A204.1 (cell line): ENCODE data around the gene SYNGR2.
"Not testable (repeated sequence)": the region's sequence is repeated elsewhere in the genome, so short reads cannot be mapped to it uniquely, and the experiment has no call there.

Experiments used
- FAIRE-seq: peaks from 2 replicates; lab custom pipeline; 2012; peaks lifted over from hg19 to GRCh38; lab: Jason Lieb, UNC

Gene SYNGR2

DNA sequence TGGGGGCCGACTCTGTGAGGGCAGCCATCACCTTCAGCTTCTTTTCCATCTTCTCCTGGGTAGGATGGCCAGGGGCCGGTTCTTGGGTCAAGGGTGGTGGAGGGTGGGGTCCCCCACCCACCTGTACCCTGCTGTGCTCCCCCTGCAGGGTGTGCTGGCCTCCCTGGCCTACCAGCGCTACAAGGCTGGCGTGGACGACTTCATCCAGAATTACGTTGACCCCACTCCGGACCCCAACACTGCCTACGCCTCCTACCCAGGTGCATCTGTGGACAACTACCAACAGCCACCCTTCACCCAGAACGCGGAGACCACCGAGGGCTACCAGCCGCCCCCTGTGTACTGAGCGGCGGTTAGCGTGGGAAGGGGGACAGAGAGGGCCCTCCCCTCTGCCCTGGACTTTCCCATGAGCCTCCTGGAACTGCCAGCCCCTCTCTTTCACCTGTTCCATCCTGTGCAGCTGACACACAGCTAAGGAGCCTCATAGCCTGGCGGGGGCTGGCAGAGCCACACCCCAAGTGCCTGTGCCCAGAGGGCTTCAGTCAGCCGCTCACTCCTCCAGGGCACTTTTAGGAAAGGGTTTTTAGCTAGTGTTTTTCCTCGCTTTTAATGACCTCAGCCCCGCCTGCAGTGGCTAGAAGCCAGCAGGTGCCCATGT is 3.3 kb downstream of the SYNGR2 start:
- not testable (repeated sequence) for FAIRE-seq

DNA sequence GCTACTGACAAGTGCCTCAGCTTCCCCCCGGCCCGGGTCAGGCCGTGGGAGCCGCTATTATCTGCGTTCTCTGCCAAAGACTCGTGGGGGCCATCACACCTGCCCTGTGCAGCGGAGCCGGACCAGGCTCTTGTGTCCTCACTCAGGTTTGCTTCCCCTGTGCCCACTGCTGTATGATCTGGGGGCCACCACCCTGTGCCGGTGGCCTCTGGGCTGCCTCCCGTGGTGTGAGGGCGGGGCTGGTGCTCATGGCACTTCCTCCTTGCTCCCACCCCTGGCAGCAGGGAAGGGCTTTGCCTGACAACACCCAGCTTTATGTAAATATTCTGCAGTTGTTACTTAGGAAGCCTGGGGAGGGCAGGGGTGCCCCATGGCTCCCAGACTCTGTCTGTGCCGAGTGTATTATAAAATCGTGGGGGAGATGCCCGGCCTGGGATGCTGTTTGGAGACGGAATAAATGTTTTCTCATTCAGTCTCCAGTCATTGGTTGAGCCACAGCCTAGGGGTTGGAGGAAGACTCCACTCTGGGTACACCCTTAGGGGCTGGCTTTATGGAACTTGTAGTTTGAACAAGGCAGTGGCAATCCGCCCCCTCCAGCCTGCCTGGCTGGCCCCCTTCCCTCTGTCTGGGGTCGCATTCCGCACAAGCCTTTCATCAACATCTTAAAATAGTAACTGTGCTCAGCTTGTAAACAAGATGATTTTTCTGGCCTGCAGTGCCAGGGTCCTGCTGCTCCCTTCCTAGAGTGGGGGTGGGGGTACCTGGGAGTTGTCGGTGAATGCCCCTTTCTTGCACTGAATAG is 4.1 kb downstream of the SYNGR2 start:
- FAIRE-seq, result no peak

DNA sequence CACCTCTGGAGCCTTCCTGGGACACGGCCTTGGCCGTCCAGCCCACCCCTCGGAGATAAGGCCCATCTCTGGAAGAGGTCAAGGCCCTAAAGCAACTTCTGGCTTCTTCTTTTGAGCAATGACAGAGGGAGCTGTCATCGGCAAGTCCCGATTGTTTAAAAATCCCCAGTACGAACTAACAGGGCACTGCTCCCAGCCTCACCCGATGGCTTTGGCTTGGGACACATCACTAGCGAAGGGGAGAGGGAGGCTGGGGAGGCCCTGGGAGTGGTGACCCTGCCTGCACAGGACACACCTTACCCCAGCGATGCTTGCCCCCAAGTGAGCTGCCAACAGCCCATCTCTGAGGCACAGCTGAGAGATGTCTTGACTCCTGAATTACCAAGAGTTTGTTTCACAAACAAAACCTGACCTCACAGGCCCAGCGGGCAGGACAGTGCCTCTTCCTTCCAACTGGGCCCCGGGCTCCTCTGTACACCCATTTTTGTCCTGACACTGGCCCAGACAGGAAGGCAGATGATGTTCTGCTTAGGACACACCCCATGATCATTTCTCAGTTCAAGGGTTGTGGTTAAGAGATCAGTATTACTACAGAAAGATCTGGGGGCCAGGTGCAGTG is 4.8 kb downstream of the SYNGR2 start:
- FAIRE-seq, result no peak

DNA sequence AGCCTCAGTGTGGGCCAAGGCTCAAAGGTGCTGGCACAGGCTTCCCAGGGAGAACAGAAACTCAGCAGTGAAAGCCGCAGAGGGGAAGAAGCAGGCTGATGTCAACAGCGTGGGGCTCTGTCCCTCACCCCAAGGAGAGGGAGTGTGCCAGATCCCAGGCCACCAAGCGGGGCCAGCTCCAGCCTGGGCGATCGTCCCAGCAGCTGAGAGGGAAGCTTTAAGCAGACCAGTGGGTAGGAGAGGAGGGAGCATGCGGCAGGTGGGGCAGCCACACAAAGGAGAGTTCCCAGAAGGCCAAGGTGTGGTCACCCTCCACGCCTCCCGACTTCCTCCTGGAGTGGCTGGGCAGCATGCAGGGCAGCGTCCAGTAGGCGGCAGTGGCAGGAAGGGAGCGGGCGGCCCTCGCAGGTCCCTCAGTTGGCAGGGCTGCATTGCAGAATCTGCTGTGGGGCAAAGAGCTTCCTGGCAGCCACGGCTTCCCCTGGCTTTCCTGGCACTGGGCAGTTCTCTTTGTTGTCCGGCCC is 6.0 kb downstream of the SYNGR2 start:
- no peak for FAIRE-seq

DNA sequence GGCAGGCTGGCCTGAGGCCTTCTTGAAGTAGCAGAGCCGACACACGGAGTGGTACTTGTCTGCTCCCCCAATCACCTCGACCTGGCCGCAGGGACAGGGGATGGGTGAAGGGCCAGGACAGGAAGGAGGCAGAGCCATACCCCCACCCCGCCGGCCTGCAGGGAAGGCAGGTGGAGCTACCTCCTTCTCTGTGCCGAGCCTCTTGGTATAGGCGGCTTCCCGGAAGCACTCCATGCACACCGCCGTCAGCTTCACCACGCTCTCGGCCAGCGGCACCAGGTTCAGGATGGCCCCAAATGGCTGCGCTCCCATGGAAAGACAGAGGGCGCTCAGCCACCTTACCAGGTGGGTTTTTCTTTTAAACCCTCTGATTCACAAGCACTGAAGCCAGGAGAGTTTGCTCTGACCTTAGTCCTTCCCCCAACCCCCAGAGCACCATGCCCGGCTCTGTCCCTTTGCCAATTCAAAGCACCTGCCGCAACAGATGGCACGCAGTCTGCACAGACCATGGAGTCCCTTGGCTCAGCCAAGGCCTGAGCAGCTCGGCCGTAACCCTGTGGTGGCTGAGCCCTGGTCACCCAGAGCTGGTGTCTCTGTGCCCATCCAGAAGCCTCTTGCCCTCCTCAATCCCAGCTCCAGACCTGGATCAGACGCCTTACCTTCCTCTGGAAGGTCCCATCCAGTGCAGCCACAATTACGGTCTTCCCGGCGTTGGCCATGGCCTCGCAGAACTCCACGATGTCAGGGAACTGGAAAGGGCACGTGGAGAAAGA is 6.7 kb downstream of the SYNGR2 start:
- no peak for FAIRE-seq

DNA sequence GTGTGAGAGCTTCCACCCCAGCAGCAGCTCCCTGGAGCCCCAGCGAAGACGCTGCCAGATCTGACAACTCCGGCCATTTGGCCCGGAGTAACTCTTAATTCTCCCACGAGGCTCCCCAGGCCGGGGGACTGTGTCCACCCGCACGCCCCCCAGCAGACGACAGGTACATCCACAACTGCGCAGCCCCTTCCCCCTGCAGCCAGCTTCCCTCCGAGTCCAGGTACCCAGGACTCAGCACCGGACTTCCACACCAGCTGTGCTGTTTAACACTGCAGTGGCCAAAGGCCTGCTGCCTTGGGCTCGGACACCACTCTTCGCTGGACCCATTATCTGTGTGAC is 7.2 kb downstream of the SYNGR2 start:
- FAIRE-seq, result no peak

DNA sequence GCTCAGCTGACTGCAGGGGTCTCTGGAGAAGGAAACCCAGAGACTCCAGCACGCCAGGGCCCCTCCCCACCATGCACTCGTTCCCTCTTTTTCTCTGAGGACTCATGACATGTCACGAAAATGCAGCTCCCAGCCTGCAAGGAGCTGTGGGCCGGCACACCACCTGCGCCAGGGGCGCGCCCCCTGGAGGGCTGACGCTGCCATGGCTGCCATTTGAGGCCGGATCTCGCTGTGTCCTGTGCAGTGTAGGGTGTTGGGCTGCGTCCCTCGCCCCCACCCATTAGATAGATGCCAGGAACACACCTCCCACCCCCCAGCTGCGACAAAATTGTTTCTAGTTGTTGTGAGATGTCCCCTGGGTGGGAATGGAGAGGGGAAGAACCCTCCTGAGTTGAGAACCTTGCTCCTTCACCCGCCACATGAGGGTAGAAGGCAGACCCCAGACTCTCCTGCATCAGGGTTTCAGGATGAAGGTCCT is 8.2 kb downstream of the SYNGR2 start:
- FAIRE-seq, result no peak

DNA sequence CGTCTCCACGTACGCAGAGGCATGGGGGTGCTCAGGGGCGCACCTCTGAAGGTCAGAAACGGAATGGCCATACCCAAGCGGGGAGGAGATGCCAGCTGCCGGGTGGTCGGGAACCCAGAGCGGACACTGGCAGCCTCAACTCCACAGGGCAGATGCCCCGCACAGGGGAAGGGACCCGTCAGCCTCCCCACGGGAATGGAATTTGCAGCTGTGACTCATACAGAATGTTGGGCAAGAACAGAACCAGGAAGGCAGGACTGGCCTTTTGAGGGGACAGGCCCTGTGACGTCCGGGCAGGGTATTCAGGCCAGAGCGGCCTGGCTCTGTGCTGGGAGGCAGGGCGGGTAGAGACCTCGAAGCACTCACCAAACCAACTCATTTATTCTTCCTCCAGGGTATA is 11.0 kb downstream of the SYNGR2 start:
- no peak for FAIRE-seq

DNA sequence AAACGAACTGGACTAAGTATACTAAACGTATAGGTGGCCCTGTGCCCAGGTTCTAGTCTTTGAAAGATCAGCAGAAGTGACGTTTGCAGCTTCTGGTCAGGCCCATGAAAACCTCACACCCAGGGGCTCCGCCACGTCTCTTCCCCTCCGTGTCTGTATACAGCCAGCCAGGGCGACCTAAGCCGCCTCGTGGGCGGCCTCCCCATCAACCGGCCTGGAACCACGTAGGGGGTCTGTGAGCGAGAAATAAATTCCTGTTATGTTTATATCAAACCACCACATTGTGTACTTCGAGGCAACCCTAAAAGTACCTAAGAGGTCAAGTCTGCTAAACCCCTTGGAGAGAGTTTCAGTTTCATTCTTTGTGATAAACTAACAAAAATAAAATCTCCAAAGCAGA is 11.7 kb downstream of the SYNGR2 start:
- FAIRE-seq, result no peak

DNA sequence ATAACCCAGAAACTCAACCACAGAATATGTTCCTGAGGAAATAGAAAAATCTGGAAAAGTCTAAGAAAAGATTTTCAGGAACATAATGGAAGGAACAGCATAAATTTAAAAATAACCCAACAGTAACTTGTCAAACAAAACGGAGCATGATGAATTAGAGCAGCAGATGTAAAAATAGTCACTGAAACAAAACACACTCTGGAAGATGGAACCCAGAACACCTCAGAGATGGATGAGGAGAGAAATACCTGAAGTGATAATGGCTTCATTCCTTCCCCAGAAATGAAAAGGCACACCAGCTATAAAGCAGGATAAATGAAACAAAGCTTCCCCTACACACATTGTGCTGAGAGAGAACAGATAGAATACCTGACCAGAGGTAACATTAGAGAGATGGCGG is 12.1 kb downstream of the SYNGR2 start:
- no peak for FAIRE-seq

DNA sequence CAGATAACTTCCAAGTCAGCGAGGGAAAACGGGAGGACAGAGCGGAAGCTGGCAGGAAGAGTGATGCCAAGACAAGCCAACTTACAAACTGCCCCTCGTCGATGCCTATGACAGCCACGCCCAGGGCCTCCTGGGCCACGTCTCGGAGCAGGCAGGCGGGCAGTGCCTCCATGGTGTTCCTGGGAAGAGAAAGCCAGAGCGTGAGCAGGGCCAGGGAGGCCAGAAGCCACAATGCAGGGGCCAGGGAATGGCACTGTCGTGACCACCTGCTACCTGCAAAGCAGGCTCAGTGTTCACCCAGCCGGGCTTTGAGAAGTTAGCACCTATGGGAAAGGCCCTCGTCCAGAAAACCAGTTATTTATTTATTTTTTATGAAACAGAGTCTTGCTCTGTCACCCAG is 14.1 kb downstream of the SYNGR2 start:
- FAIRE-seq, result no peak

DNA sequence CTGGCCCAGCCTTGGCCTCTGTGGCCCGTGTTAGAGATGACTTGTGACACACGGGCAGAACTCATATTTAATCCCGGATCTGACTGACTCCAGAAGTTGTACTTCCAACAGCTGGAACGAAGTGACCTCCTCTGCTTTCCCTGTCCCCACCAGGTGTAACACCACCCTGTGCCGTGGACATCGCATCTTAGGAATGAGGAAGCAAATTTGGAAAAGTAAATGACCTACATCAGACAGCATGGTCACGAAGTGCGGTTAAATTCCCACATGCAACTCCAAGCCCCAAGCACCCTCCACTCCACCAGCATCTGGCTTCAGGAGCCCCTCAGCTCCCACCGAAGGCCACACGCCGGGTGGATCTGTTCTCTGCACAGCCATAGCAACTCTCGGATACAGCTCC is 15.5 kb downstream of the SYNGR2 start:
- FAIRE-seq, result no peak

DNA sequence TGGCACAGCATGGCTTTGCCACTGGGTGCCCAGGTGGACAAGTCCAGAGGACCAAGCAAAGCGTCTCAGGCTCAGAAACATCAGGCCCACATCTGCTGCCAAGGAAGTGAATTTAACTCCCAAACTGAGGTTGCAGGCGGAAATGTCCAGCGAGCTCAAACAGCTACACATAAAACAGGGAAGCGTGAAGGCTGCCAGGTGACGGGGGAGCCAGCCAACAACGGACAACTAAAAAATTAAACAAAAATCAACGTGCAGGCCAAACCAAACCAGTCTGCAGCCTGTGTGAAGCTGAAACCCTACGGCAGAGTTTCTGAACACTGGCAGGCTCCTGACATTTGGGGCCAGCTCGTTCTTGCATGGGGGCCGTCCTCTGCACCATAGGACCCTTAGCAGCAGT is 16.0 kb downstream of the SYNGR2 start:
- no peak for FAIRE-seq

DNA sequence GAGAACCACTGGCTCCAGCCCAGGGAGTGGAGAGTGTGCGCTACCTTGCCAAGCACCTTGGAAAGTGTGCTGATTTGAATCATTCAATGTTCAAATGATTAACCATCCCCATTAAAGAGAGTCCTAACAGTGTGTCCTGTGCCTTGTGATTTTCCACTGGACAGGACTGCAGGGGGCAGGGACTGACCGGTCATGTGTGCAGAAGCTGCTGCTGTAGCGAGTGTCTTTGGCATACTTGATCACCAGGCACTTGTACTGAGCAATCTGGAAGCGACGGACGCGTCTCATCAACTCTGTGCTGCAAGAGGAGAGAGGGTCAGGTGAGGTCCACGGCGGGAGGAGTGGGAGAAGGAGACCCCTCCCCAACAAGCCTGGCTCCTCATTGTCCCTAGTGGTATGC is 16.5 kb downstream of the SYNGR2 start:
- no peak for FAIRE-seq

DNA sequence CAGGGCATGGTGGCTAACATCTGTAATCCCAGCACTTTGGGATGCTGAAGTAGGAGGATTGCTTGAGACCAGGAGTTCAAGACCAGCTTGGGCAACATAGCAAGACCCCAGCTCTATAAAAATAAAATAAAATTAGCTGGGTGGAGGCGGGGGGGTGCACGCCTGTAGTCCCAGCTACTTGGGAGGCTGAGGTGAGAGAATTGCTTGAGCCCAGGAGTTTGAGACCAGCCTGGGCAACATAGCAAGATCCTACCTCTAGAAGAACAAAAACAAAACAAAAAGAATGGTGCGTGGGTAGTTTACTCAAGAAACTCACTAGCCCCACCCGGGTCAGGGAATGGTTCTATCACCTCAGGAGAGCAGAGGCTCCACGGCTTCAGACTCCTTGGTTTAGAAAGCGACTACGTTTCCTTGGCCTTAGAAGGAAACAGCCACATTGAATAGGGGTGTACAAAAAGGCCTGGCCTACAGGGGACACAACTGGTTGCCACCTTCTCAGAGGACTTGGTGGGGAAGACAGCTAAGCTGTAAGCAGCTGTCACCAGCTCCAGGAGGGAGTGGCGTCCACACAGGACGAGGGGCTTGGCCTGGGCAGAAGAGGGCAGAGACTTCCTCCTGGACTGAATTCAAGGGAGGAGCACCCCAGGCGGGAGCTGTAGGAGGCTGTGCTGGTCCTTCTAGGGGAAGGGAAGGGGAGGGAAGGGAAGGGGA is 17.8 kb downstream of the SYNGR2 start:
- no peak for FAIRE-seq

DNA sequence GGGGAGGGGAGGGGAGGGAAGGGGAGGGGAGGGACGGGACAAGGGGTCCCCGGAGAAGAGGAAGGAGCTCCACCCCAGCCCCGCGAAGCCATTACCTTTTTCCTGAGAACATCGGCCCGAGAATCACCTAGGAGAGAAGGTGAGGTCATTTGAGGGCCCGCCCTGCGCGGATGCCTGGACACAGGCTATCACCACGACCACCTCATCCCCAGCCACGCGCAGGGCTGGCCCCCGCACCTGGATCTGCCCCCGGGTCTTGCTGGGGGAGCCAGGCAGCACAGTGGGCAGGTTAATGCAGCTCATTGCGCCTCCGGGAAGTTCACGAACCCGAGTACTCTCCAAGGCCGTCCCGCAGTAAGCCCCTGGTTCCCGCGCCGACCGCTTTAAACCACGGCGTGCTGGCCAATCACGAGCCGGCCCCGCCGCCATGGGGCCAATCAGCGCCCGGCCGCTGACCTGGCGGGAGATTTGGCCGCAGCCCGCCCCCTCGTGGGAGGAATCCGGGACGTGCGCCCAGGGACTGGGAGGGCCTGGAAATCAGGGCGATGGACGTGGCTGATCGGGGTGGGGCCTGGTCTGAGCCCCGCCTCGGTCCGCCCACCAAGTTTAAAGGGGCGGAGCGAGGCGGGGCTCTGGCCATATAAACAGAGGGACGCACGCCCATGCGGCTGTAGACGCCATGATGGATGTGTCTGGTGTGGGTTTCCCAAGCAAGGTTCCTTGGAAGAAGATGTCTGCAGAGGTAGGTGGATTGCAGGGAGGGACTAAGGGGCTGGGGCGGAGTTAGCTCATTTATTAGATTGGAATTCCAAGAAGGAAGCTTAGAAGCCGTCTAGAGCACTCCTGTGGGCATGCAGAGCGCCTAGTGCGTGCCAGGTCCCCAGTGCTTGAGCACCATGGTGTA is 18.6 kb downstream of the SYNGR2 start, which contains the start of the genes AFMID and TK1:
TSS of gene AFMID (plus strand) at position 671 of the 904 bp plus-strand sequence. CDS start at position 680, 9 bp downstream.
TSS of gene TK1 (minus strand) at position 361 of the 904 bp plus-strand sequence. CDS start at position 303, 58 bp downstream.
- peak; percentile 98 for FAIRE-seq

DNA sequence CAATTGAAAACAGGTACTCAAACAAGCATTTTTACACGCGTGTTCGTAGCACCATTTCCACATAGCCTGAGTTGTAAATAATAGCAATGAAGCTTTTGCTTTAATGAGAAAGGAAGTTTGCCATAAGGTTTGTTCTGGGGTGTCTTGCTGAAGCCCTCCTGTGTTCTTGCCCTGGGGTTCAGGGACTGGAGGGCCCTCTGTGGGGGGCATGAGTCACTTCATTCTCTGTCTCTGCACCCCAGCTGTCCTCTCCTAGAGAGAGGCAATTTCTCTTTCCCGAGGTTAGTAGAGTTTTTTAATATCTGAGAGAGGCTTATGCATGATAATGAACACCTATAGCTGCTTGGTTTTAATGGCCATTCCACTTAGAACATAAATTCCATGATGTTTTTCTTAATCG is 28.3 kb downstream of the SYNGR2 start:
- no peak for FAIRE-seq

DNA sequence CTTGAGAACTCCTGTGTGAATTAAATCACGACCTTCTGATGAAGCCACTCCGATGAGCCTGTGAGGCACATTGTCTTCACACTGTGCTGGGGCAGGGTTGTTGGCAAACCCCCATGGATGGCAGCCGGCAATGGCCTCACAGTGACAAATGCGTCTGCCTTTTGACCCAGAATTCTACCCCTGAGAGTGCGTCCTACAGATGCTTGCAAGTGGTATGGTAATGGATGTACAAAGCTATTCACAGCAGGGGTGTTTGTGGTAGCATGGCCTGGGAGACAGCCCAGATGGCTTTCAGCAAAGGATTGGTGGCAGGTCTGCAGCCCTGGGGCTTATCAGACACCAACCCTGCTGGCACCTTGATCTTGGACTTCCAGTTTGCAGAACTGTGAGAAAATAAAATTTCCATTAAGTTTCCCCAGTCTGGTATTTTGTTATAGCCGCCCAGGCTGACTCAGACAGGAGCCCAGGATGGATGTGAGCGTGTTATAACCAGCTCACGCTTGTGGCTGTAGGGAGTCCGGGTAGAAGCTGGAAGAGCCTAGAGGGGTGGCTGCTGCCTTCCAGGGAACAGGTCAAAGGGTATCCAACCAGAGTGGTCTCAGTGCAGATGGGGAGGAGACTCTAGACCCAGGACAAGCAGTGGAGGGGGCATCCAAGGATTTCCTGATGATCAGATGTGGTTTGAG is 28.9 kb downstream of the SYNGR2 start:
- FAIRE-seq, result no peak

DNA sequence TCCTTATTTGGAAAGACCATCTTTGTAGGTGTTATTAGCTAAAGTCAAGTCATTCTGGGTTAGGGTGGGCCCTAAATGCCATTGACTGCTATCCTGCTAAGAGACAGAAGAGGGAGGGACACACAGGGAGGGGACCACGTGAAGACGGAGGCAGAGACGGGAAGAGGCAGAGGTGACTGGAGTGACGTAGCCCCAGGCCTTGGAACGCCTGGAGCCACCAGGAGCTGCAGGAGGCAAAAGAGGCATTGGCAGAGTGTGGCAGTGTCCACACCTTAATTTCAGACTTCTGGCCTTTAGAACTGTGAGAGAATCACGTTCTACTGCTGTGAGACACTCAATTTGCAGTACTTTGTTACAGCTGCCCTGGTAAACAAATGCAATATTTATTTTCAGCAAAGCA is 32.1 kb downstream of the SYNGR2 start:
- FAIRE-seq, result no peak

DNA sequence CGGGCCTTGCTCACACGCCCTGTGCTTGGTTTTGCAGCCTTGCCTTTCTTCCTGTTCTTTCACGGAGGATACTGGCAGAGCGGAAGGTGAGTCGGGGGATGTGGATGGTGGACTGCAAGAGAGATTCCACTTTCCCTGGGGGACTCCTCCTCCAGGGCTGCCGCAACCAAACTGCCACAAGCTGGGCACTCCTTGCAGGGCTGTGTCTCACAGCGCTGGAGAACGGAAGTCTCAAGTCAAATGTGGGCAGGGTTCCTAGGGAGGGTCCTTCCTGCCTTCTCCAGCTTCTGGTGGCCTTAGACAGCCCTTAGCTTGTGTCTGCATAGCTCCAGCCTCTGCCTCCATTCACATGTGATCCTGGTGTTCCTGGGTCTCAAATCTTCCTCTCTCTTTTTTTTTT is 34.3 kb downstream of the SYNGR2 start:
- FAIRE-seq, result no peak
